Stimulated activated CD4-positive, alpha-beta T cell treated with anti-CD3 and anti-CD28 coated beads, Interleukin-1b, Interleukin-23, amount 100 ng/mL, for 48 hours (primary cell): ENCODE results near the gene KRT13.

Experiments
- DNase-seq: peaks from one replicate; pipeline ENCODE4 v3.0.0-alpha.2; 2020

KRT13 gene

DNA sequence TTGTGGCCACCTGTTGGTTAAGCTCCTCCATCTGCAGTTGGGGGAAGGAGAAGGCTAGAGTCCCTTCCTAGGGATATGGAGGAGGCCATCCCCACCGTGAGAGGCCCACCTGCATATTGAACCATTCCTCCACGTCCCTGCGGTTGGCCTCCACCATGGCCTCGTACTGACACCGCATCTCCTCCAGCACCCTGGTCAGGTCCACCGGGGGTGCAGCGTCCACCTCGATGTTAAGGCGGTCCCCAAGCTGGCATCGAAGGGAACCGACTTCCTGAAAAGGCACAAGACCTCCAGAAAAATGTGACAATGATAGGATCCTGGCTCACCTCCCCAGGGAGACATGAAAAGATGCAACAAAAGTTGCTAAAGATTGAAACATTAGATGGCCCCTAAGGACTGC is 41.2 kb downstream of the KRT13 start:
- no peak for DNase-seq

DNA sequence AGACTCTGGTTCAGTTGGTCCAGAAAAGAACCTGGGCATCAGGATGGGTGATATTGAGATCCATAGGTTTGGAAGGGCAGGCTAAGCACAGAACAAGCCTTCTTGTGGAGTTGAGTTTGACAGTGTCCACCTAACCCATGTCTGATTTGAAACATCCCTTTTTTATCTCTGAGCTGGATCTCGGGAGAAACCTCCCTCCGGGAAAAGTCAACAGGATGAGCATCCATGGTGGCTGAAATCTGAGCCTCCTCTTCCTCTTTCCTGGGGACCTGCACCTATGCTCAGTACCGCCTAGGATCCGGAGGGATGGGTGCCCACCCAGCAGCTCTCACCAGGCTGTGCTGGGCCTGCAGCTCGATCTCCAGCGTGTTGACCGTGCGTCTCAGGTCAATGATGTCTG is 41.7 kb downstream of the KRT13 start:
- no peak for DNase-seq

DNA sequence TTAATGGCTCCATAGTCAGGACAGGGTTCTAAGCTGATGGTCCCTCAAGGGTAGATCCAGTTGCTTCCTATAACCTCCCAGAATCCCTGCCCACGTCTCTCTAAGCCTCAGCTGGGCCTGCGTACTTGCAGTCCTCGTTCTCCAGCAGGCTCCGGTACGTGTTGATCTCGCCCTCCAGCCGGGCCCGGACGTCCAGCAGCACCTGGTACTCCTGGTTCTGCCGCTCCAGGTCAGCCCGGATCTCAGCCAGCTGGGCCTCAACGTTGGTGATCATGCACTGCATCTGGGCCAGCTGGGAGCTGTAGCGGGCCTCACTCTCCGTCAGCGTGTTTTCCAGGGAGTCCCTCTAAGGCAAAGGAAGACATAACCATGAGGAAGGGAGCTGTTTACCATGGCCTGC is 42.7 kb downstream of the KRT13 start:
- no peak for DNase-seq

DNA sequence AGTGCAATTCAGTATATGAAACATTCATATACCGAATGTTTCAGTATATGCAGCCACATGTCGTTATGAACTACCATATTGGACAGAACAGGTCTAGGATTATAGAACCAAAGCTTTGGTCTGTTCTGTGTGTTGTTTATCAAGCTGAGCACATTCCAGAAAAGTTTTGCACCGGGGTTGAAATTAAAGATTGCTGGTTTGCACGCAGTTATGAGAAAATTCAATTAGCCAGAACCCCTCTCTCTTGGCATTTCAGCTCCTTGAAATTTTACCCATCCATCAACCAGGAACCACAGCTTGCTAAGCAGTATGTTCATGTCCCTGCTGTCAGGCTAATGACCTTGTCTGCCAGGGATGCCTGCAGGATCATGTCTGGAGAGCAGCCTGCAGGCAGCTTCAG is 47.7 kb downstream of the KRT13 start:
- no peak for DNase-seq

DNA sequence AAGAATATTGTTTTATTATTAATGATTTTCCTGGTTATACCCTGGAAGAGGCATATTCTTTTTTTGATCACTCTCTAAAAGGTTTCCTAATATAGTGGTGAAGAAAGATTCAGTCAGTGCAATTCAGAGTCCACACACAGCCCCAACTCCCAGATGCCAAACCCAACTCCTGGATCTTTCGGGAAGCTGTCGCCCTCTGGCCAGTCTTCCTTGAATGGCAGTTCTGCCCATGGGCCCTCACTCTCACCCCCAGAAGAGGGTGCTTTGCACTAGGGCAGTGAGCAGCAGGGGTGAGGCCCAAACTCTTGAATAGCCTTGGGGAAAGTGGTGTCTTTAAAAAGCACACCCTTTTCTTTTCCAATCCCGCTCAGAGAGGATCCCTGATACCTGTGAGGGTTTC is 49.2 kb downstream of the KRT13 start:
- no peak for DNase-seq

DNA sequence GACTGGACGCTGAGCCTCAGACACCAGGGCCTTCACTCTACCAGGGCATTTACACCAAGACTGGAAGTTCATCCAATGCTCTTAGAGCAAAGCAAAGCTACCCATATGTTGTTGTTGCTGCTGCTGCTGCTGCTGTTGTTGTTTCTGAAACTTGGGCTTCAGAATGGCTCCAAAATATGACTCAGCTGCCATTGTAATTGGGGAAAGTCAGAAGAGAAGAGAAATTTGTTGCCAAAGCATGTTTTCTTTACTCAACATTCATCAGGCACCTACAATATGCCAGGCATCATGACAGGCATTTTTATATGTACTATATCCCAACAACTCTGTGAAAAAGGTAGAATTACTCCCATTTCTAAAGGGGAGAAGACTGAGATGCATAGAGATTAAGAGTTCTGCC is 50.2 kb downstream of the KRT13 start:
- no peak for DNase-seq

DNA sequence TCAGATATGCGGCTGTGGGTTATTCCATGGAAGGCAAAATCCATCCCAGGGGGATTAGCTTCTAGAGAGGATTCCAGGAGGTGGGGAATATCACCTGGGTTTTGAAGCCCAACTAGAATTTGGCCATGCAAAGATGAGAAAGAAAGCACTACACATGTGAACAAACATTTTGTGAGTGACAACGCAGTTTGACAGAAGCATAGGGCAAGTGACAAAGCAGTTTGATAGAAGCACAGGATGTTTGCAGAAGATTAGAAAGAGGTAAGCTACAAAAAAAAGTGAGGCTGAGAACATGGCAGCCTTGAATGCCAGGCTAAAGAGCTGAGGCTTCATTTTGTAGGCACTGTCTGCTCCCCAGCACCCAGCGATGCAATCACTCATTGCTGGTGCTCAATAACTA is 52.3 kb downstream of the KRT13 start:
- no peak for DNase-seq

DNA sequence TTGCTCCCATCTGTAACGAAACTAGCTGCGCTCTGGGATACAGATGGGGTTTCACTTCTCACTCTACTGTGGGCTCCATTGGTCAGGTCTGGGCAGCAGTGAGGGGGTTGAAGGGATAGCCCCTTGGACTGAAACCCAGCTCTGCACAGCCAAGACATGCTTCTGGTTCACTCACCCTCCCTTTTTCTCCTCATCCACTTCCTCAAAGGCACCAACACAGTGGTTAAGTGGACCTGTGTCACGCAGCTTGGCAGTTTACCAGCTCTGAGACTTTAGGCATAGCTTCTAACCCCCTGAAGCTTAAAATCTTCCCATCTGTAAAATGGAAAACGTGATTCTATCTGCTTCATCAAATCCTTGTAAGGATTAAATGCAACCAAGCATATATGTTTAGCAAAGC is 53.1 kb downstream of the KRT13 start:
- no peak for DNase-seq

DNA sequence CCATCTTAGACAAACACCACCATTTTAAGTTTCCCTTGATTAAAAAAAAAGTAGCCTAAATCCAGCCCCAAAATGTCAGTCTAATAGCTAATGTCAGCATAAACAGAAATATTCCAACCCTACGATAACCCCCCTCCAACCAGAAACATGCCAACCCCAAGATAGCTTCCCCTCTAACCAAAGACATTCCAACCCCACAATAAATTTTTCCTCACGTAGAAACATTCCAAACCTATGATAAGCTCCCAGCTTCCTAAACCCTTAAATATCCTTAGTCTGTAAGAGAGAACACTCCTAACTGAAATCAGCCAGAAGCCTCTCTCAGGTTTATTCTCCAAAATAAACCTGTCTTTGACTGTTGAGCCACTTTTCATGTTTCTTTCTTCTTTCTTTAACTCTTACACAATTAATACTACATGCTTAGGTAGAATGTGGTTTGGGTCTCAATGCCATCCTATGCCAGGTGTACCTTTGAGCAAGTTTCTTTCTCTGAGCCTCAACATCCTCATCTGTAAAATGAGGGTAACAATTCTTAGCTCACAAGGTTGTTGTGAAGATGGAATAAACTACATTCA is 54.2 kb downstream of the KRT13 start:
- no peak for DNase-seq
